T-cell (primary cell): ENCODE data around the gene NELL1. TPM values are rescaled to one million over a fixed set of nuclear protein-coding genes. Genes with fewer than 3 reads are reported as not detected.

ENCODE experiments used
- ATAC-seq, 4 experiments: fragments of 200-7000 bp in 3 of 4; fragments of 150-1000 bp in 1 of 4; cut with Tn5 transposase; replicated peaks in 1 of 4; 1 replicate in 3 of 4; 2 replicates in 1 of 4; pipeline ENCODE4 v1.10.0; 2021; ENCODE audit warnings: moderate library complexity in 3 of 4, mild to moderate bottlenecking in 2 of 4, moderate number of reproducible peaks in 1 of 4
- CTCF ChIA-PET, 2 donors: fragments of 300-600 bp; sonication (Branson Sonifier 250); formaldehyde crosslinking; loops; one replicate each; lab custom pipeline; 2022; ENCODE audit warnings: antibody characterized with exemption in 2 of 2; lab: Charles Lee
- POLR2A ChIA-PET, 2 donors: fragments of 300-600 bp; sonication (Branson Sonifier 250); formaldehyde crosslinking; loops; one replicate each; lab custom pipeline; 2022; ENCODE audit warnings: antibody characterized with exemption in 2 of 2; lab: Charles Lee
- DNase-seq, 35 experiments: peaks; one replicate each; pipeline versions ENCODE4 v3.0.0 to v3.0.0-alpha.2; 2013 to 2023
- H3K27ac ChIP-seq: one replicate; pipeline ENCODE4 v1.5.1; 2013; ENCODE audit warnings: low read length
- H3K27me3 ChIP-seq, 2 experiments: replicated peaks in 1 of 2; 1 replicate in 1 of 2; 2 replicates in 1 of 2; pipeline versions ENCODE4 v1.6.1 to v1.7.0; 2013; ENCODE audit warnings: low read length in 1 of 2, mixed read lengths in 1 of 2; ENCODE audit not compliant: control insufficient read depth in 2 of 2, insufficient read depth in 2 of 2; ENCODE audit errors: extremely low read depth in 1 of 2
- H3K36me3 ChIP-seq, 2 donors: 1 replicate in 1 of 2; 2 replicates in 1 of 2; pipeline versions ENCODE4 v1.6.1 to v1.7.0; 2013; ENCODE audit warnings: low read length in 1 of 2; ENCODE audit not compliant: control insufficient read depth in 2 of 2, insufficient read depth in 1 of 2; ENCODE audit errors: extremely low read depth in 1 of 2
- H3K4me1 ChIP-seq, 2 experiments: 1 replicate in 1 of 2; 2 replicates in 1 of 2; pipeline versions ENCODE4 v1.6.1 to v1.7.0; 2013; ENCODE audit warnings: low read length in 2 of 2, mixed read lengths in 1 of 2; ENCODE audit not compliant: insufficient read depth in 2 of 2, control insufficient read depth in 1 of 2; ENCODE audit errors: extremely low read depth in 1 of 2
- H3K4me3 ChIP-seq, 2 donors: 1 replicate in 1 of 2; 2 replicates in 1 of 2; pipeline versions ENCODE4 v1.5.1 to v1.7.0; 2013; ENCODE audit warnings: mild to moderate bottlenecking in 2 of 2, low read length in 1 of 2, moderate library complexity in 1 of 2; ENCODE audit not compliant: control insufficient read depth in 1 of 2; ENCODE audit errors: extremely low read depth in 1 of 2
- H3K9me3 ChIP-seq: 2 replicates; pipeline ENCODE4 v1.7.0; 2013
- H3K27ac Mint-ChIP-seq, 2 donors: one replicate each; pipeline ENCODE4 v1.8.0; 2020 to 2021; ENCODE audit warnings: mild to moderate bottlenecking in 2 of 2, mixed read lengths in 2 of 2
- H3K27me3 Mint-ChIP-seq, 2 donors: one replicate each; pipeline ENCODE4 v1.8.0; 2021 to 2022; ENCODE audit warnings: mixed read lengths in 2 of 2
- H3K36me3 Mint-ChIP-seq: one replicate; pipeline ENCODE4 v1.8.0; 2021; ENCODE audit warnings: mixed read lengths
- H3K4me1 Mint-ChIP-seq, 3 donors: one replicate each; pipeline ENCODE4 v1.8.0; 2020 to 2022; ENCODE audit warnings: mixed read lengths in 3 of 3, mild to moderate bottlenecking in 1 of 3
- H3K4me3 Mint-ChIP-seq, 3 donors: one replicate each; pipeline ENCODE4 v1.8.0; 2020 to 2022; ENCODE audit warnings: mild to moderate bottlenecking in 3 of 3, mixed read lengths in 3 of 3, moderate library complexity in 3 of 3
- H3K9me3 Mint-ChIP-seq, 3 donors: one replicate each; pipeline ENCODE4 v1.8.0; 2020 to 2022; ENCODE audit warnings: mixed read lengths in 3 of 3
- WGBS: methylation state at CpG from one replicate; pipeline ENCODE4 v1.1.5; 2013; ENCODE audit warnings: missing lambda C conversion rate; ENCODE audit not compliant: insufficient coverage; 5-methylcytosine and 5-hydroxymethylcytosine counted together
- total RNA-seq, 35 experiments: library from RNA in 6 of 35; stranded (reverse) in 6 of 35; fragments of 120-200 nt in 1 of 35; gene quantifications; one replicate each; pipeline versions ENCODE4 v1.2.1 to v1.2.4 and lab custom pipeline; 2013 to 2026

Gene NELL1
- total RNA-seq, 5 donors from 2014 or later (not counting 1 experiment from before 2014, with no cell fraction given), result not detected

GRCh38 chr11:21295508-21295907 is 626.1 kb downstream of the NELL1 start:
- Mint-ChIP-seq H3K4me3 (no peak overlapping the region), H3K9me3 (peaks cover 11 to 33% (median 32%) of the 10 kb centered on the region in 3 donors), H3K27ac (no peak overlapping the region), H3K27me3 (no peaks in the 10 kb centered on the region), H3K4me1 (no peaks in the 10 kb centered on the region), H3K36me3 (no peaks in the 10 kb centered on the region)
- no peak for DNase-seq
- no peaks in the 10 kb centered on the region for H3K4me1 ChIP-seq
- no peaks in the 10 kb centered on the region for H3K9me3 ChIP-seq
- no peaks in the 10 kb centered on the region for H3K27me3 ChIP-seq
- no peaks in the 10 kb centered on the region for H3K36me3 ChIP-seq
- H3K4me3 ChIP-seq, result no peak overlapping the region
- CTCF ChIA-PET, result interaction anchor here in 1 of 2 donors (0.5 kb wide), 1 partner anchor 10 kb away, joined by 3 read pairs; no protein-coding TSS in a partner anchor
- POLR2A ChIA-PET, result no interaction called here
- no peak for ATAC-seq
- no peak overlapping the region for H3K27ac ChIP-seq
- WGBS, result 100% methylated on average over 2 of the region's 2 CpGs

- CTCF ChIA-PET, result no interaction called here
- no peaks in the 10 kb centered on the region for H3K27me3 ChIP-seq
- Mint-ChIP-seq H3K27ac (no peak overlapping the region), H3K4me3 (no peak overlapping the region), H3K36me3 (no peaks in the 10 kb centered on the region), H3K4me1 (no peaks in the 10 kb centered on the region), H3K9me3 (peaks cover 3 to 16% (median 4%) of the 10 kb centered on the region in 3 donors), H3K27me3 (no peaks in the 10 kb centered on the region)
- H3K4me3 ChIP-seq, result no peak overlapping the region
- H3K36me3 ChIP-seq, result no peaks in the 10 kb centered on the region
- ATAC-seq (no peak), DNase-seq (no peak)
- H3K27ac ChIP-seq, result no peak overlapping the region
- WGBS, result no CpG with 5 or more reads among the region's 1 CpG
- POLR2A ChIA-PET, result no interaction called here
- H3K9me3 ChIP-seq, result no peaks in the 10 kb centered on the region
- no peaks in the 10 kb centered on the region for H3K4me1 ChIP-seq
These were observed 632.6 kb downstream of the NELL1 start for GRCh38 chr11:21301981-21302380.

GRCh38 chr11:21306739-21307358 is 637.5 kb downstream of the NELL1 start:
- H3K4me3 Mint-ChIP-seq, result no peak overlapping the region
- Histone ChIP-seq H3K27ac (no peak overlapping the region), H3K9me3 (no peaks in the 10 kb centered on the region), H3K27me3 (no peaks in the 10 kb centered on the region), H3K4me1 (no peaks in the 10 kb centered on the region), H3K4me3 (no peak overlapping the region), H3K36me3 (no peaks in the 10 kb centered on the region)
- H3K36me3 Mint-ChIP-seq, result no peaks in the 10 kb centered on the region
- ChIA-PET POLR2A (no interaction called here), CTCF (no interaction called here)
- no peak for ATAC-seq
- peaks cover 3 to 10% (median 4%) of the 10 kb centered on the region in 3 donors for H3K9me3 Mint-ChIP-seq
- H3K27ac Mint-ChIP-seq, result no peak overlapping the region
- DNase-seq, result no peak
- no peaks in the 10 kb centered on the region for H3K4me1 Mint-ChIP-seq
- WGBS, result no CpG with 5 or more reads among the region's 4 CpGs
- no peaks in the 10 kb centered on the region for H3K27me3 Mint-ChIP-seq

GRCh38 chr11:21307874-21308273 is 638.5 kb downstream of the NELL1 start:
- Mint-ChIP-seq H3K4me1 (no peaks in the 10 kb centered on the region), H3K27me3 (no peaks in the 10 kb centered on the region), H3K9me3 (peaks cover 3 to 6% (median 4%) of the 10 kb centered on the region in 3 donors), H3K27ac (no peak overlapping the region), H3K36me3 (no peaks in the 10 kb centered on the region), H3K4me3 (no peak overlapping the region)
- H3K4me1 ChIP-seq, result no peaks in the 10 kb centered on the region
- H3K36me3 ChIP-seq, result no peaks in the 10 kb centered on the region
- H3K27ac ChIP-seq, result no peak overlapping the region
- DNase-seq (no peak), ATAC-seq (no peak)
- ChIA-PET POLR2A (no interaction called here), CTCF (no interaction called here)
- no peak overlapping the region for H3K4me3 ChIP-seq
- no peaks in the 10 kb centered on the region for H3K27me3 ChIP-seq
- no CpG with 5 or more reads among the region's 4 CpGs for WGBS
- no peaks in the 10 kb centered on the region for H3K9me3 ChIP-seq

- Histone ChIP-seq H3K9me3 (no peaks in the 10 kb centered on the region), H3K27me3 (no peaks in the 10 kb centered on the region), H3K36me3 (no peaks in the 10 kb centered on the region), H3K4me1 (no peaks in the 10 kb centered on the region), H3K27ac (no peak overlapping the region), H3K4me3 (no peak overlapping the region)
- DNase-seq, result no peak
- H3K27me3 Mint-ChIP-seq, result no peaks in the 10 kb centered on the region
- H3K27ac Mint-ChIP-seq, result no peak overlapping the region
- H3K4me3 Mint-ChIP-seq, result no peak overlapping the region
- no peaks in the 10 kb centered on the region for H3K36me3 Mint-ChIP-seq
- peaks cover 3 to 7% (median 6%) of the 10 kb centered on the region in 3 donors for H3K9me3 Mint-ChIP-seq
- CTCF ChIA-PET, result no interaction called here
- no peak for ATAC-seq
- POLR2A ChIA-PET, result no interaction called here
- WGBS, result no CpG with 5 or more reads among the region's 1 CpG
- H3K4me1 Mint-ChIP-seq, result no peaks in the 10 kb centered on the region
These were observed 647.2 kb downstream of the NELL1 start for GRCh38 chr11:21316591-21316990.

- Mint-ChIP-seq H3K4me1 (no peaks in the 10 kb centered on the region), H3K27ac (no peak overlapping the region), H3K4me3 (no peak overlapping the region), H3K27me3 (no peaks in the 10 kb centered on the region), H3K36me3 (no peaks in the 10 kb centered on the region), H3K9me3 (peaks cover 5 to 13% (median 12%) of the 10 kb centered on the region in 3 donors)
- ChIA-PET CTCF (no interaction called here), POLR2A (no interaction called here)
- ATAC-seq, result no peak
- H3K4me1 ChIP-seq, result no peaks in the 10 kb centered on the region
- DNase-seq, result no peak
- no CpG with 5 or more reads among the region's 2 CpGs for WGBS
- no peaks in the 10 kb centered on the region for H3K9me3 ChIP-seq
- no peak overlapping the region for H3K4me3 ChIP-seq
- no peak overlapping the region for H3K27ac ChIP-seq
- H3K27me3 ChIP-seq, result no peaks in the 10 kb centered on the region
- H3K36me3 ChIP-seq, result no peaks in the 10 kb centered on the region
These were observed 651.7 kb downstream of the NELL1 start for GRCh38 chr11:21321072-21321471.
